Ovary (tissue), 9 donors: ENCODE results near the gene LEFTY2. TPM values are rescaled to one million over a fixed set of nuclear protein-coding genes. Genes with fewer than 3 reads are reported as not detected.

Source experiments
- DNase-seq, 5 donors: peaks; one replicate each; pipeline ENCODE4 v3.0.0-alpha.2; 2019 to 2020
- H3K27ac ChIP-seq, 2 donors: fragments of 200-600 bp; one replicate each; pipeline versions ENCODE4 v1.5.1 to v1.8.0; 2019 to 2022
- H3K27me3 ChIP-seq: fragments of 200-600 bp; one replicate; pipeline ENCODE4 v1.8.0; 2022
- H3K36me3 ChIP-seq: fragments of 200-600 bp; sonication (generic); one replicate; pipeline ENCODE4 v1.5.1; 2019
- H3K4me1 ChIP-seq: one replicate; pipeline ENCODE4 v1.8.1; 2013; ENCODE audit warnings: mild to moderate bottlenecking, moderate library complexity; ENCODE audit not compliant: insufficient read depth
- H3K4me3 ChIP-seq: fragments of 200-600 bp; sonication (generic); one replicate; pipeline ENCODE4 v1.5.1; 2017
- H3K9me3 ChIP-seq, 2 donors: fragments of 200-600 bp in 1 of 2; sonication (generic) in 1 of 2; one replicate each; pipeline versions ENCODE4 v1.5.1 to v1.8.1; 2013 to 2019; ENCODE audit warnings: mild to moderate bottlenecking in 1 of 2, moderate library complexity in 1 of 2
- EP300 ChIP-seq: sonication (generic); formaldehyde crosslinking; IDR thresholded peaks from one replicate; pipeline ENCODE4 v1.6.1; 2017; ENCODE audit warnings: antibody characterized with exemption
- POLR2A ChIP-seq: fragments of 450-650 bp; IDR thresholded peaks from one replicate; pipeline ENCODE4 v1.6.1; 2017; ENCODE audit warnings: antibody characterized with exemption, mild to moderate bottlenecking, moderate library complexity
- WGBS, 3 donors: extraction: QIAGEN DNeasy Blood & Tissue Kit in 1 of 3; methylation state at CpG; one replicate each; pipeline versions ENCODE4 v1.1.5 to v1.1.7; 2013 to 2017; 5-methylcytosine and 5-hydroxymethylcytosine counted together
- intact Hi-C, 4 donors: fragments of 100-400 bp; cut with DNase I; formaldehyde crosslinking; loops; one replicate each; pipeline versions ENCODE4 v1.11.0 to v1.15.1; 2022 to 2023
- polyA plus RNA-seq, 2 donors: library from polyadenylated mRNA; stranded (reverse); fragments of 200-250 nt in 1 of 2; fragments of 350-450 nt in 1 of 2; fragmentation: Illumina TruSeq in 1 of 2; extraction: RNeasy Lipid Tissue Mini Kit (QIAGEN cat#74804) in 1 of 2; gene quantifications; one replicate each; pipeline ENCODE4 v1.2.3, GENCODE V29; 2013 to 2014
- total RNA-seq, 7 donors: library from RNA; depleted of rRNA in 2 of 7; stranded (reverse); fragments of >200 nt in 2 of 7; fragmentation: NEBNext Ultra II Directional in 3 of 7; extraction: Animal tissue kit (Norgen Biotek cat#: 25700) in 3 of 7; gene quantifications; one replicate each; pipeline versions ENCODE4 v1.1.0 to v1.2.4, GENCODE V29; 2016 to 2023
- TF ChIP-seq, protein P1 (sequence below), 3 donors: fragments of 450-650 bp in 2 of 3; fragments of 200-600 bp in 1 of 3; IDR thresholded peaks; one replicate each; pipeline versions ENCODE4 v1.5.1 to v1.8.0; 2016 to 2022; ENCODE audit warnings: antibody characterized with exemption in 3 of 3, mild to moderate bottlenecking in 1 of 3
- donor health status: DM: no; HTN: no; CAD: no; lungs with moderate emphysema.
- donor health status: DM: no; HTN: no; CAD: no.
- donor health status: Bipolar disorder and iron deficiency.
- donor health status: DM: yes; HTN: yes; CAD: no.
- donor health status: DM: no; HTN: no; CAD: no.
- donor health status: DM: yes; HTN: yes; CAD: no.

The LEFTY2 gene
- total and polyA plus RNA-seq, 9 donors, result 9.7 to 196 (median 21.4) TPM

DNA sequence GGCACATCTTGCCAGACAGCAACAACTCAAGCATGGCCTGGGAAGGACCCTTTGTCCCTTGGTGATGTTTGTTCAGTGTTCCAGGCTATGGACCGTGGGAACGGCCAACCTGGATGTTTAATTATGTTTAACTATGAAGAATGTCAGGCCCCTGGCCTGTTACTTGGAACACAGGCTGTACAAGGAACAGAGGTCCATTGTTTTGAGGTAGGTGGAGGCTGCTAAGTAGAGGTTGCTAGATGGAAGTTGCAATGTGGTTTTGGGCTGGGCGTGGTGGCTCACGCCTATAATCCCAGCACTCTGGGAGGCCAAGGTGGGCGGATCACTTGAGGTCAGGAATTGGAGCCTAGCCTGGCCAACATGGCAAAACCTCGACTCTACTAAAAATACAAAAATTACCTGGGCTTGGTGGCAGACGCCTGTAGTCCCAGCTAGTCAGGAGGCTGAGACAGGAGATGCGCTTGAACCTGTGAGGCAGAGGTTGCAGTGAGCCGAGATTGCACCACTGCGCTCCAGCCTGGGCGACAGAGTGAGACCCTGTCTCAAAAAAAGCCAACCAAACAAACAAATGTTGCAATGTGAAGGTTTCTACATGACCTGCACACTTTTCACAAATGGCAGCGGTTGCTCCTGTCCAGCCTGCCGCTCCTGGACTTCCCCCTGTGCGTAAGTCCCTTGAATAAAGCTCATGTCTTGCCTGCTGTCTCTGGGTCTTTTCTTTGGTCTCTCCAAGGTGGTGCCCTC, 49.6 kb downstream of the LEFTY2 start:
- Histone ChIP-seq H3K9me3 (no peaks in the 10 kb centered on the region), H3K27ac (no peak overlapping the region), H3K36me3 (no peaks in the 10 kb centered on the region), H3K27me3 (no peaks in the 10 kb centered on the region), H3K4me1 (peaks cover 5% of the 10 kb centered on the region), H3K4me3 (no peak overlapping the region)
- intact Hi-C loops, result no loop called here
- WGBS, 3 donors, result 89 to 95% (median 94%) methylated on average over 14 of the region's 14 CpGs
- TF ChIP-seq POLR2A (no peak), EP300 (no peak)
- TF ChIP-seq, protein P1, sequence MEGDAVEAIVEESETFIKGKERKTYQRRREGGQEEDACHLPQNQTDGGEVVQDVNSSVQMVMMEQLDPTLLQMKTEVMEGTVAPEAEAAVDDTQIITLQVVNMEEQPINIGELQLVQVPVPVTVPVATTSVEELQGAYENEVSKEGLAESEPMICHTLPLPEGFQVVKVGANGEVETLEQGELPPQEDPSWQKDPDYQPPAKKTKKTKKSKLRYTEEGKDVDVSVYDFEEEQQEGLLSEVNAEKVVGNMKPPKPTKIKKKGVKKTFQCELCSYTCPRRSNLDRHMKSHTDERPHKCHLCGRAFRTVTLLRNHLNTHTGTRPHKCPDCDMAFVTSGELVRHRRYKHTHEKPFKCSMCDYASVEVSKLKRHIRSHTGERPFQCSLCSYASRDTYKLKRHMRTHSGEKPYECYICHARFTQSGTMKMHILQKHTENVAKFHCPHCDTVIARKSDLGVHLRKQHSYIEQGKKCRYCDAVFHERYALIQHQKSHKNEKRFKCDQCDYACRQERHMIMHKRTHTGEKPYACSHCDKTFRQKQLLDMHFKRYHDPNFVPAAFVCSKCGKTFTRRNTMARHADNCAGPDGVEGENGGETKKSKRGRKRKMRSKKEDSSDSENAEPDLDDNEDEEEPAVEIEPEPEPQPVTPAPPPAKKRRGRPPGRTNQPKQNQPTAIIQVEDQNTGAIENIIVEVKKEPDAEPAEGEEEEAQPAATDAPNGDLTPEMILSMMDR (IDR thresholded peaks at IDR 0.05), result no peak
- DNase-seq, result no peak

DNA sequence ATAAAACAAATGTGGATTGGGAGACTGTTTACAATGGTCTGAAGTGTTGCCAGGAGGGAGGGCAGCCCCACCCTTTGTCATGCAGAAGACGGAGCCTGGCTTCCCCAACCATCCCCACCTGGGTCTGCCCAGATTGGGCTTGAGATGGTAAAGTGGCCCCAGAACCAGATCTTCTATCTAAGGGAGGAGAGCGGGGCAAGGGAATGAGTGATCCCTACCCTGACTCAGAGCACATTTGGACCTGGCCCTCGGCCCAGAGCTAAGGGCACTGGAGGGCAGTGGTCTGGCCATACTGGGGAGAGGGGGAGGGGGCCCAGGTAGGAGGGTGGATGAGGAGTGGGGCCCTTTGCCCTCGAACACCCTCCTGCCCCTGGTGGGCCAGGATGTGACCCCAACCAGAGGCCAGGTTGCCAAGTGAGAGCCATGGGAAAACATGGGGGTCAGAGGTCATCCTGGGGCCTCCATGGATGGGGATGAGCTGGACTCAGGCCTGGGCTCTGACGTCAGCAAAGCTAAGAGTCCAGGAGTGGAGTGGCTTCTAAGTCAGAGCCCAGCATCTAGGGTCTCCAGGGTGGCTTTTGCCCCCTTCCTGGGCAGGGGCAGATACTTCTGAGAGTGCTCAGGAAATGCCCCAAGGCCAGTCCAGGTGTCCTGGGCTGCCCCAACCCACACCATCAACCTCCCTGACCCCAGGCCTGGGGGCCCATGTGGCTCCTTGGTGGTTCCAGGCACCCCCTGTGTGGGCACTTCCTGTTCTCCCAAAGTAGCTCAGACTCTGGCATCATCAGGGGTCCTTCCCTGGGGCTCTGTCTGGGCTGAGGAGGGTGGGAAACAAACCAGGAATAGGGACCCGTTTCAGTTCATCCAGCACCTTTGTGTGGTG, 50.4 kb downstream of the LEFTY2 start:
- H3K4me3 ChIP-seq, result no peak overlapping the region
- no peaks in the 10 kb centered on the region for H3K36me3 ChIP-seq
- H3K4me1 ChIP-seq, result peaks cover 5% of the 10 kb centered on the region
- no peaks in the 10 kb centered on the region for H3K27me3 ChIP-seq
- peak in 1 of 5 donors; percentile 36 for DNase-seq
- no peak overlapping the region for H3K27ac ChIP-seq
- 65 to 77% (median 73%) methylated on average over 6 of the region's 6 CpGs for WGBS, 3 donors
- intact Hi-C loops, result no loop called here
- TF ChIP-seq, protein P1 (IDR thresholded peaks at IDR 0.05), result no peak
- TF ChIP-seq EP300 (no peak), POLR2A (no peak)
- H3K9me3 ChIP-seq, result no peaks in the 10 kb centered on the region

DNA sequence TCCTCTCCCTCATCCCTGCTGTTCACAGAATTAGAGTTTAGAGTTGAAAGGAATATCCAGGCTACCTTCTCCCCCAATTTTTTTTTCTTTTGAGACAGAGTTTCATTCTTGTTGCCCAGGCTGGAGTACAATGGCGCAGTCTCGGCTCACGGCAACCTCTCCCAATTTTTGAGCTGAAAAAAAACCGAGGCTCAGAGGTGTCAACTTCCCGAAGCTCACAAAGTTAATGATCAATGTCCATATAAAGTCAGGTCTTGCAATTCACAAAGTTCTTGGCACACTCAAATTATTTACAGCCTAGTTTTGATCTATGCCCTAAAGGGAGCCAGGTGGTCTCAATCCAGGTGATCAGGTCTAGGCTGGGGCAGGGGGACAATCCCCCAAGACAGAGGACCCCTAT, 51.3 kb downstream of the LEFTY2 start:
- H3K27me3 ChIP-seq, result no peaks in the 10 kb centered on the region
- DNase-seq, result no peak
- TF ChIP-seq EP300 (no peak), POLR2A (no peak)
- TF ChIP-seq, protein P1 (IDR thresholded peaks at IDR 0.05), result no peak
- H3K27ac ChIP-seq, result no peak overlapping the region
- no peaks in the 10 kb centered on the region for H3K36me3 ChIP-seq
- intact Hi-C loops, result loop anchor here in 1 of 4 donors (10.0 kb wide), 1 partner anchor 115 kb away; the partner anchor contains the start of gene SRP9
- peaks cover 5% of the 10 kb centered on the region for H3K4me1 ChIP-seq
- H3K4me3 ChIP-seq, result no peak overlapping the region
- H3K9me3 ChIP-seq, result no peaks in the 10 kb centered on the region
- 89 to 94% (median 89%) methylated on average over 5 of the region's 5 CpGs for WGBS, 3 donors

DNA sequence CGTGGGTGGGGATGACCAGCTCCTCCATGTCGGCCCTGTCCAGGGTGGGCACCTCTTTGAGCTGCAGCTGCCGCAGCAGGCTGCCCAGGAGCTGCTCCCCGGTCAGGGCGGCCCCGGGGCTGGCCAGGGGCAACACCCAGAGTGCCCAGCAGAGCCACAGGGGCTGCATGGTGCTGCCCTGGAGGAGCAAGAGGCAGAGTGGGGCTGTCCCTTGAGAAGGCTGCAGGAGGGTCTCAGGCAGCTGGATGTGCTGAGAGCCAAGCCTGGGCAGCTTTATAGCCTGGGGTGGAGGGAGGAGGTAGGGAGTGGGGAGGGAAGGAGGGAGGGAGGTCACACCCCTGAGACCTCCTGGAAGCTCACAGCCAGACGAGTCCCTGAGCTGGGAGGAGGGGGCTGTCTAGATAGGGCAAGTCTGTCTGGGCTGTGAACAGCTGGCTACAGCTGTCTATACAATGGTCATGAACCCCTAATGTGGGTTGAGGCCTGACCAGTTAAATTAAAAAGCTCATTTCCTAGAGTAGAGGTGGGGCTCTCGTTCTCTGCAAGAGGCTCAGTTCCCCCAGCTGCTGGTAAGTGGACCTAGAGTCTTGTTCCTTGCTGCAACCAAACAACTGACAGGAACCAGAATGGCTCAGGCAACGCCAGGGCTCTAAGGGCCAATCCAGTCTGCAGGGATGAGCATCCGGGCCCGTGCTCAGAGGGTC, 52.0 kb downstream of the LEFTY2 start, which contains the start of gene LEFTY1:
TSS of gene LEFTY1 (minus strand) at position 249 of the 704 bp plus-strand sequence. CDS start at position 169, 80 bp downstream.
- Histone ChIP-seq H3K9me3 (no peaks in the 10 kb centered on the region), H3K4me1 (peaks cover 5% of the 10 kb centered on the region), H3K4me3 (no peak within 1 kb of the TSS), H3K27me3 (no peaks in the 10 kb centered on the region), H3K36me3 (no peaks in the 10 kb centered on the region), H3K27ac (no peak within 1 kb of the TSS)
- intact Hi-C loops, result loop anchor here in 1 of 4 donors (10.0 kb wide), 1 partner anchor 114 kb away; the partner anchor contains the start of gene SRP9
- DNase-seq, result peak in 2 of 5 donors; percentile 49 to 74
- 20 to 39% (median 28%) methylated on average over 11 of the region's 11 CpGs for WGBS, 3 donors
- TF ChIP-seq, protein P1 (IDR thresholded peaks at IDR 0.05), result no peak
- TF ChIP-seq POLR2A, result no peak
